ENCODE data around the gene ANAPC4. TPM values are rescaled to one million over a fixed set of nuclear protein-coding genes. Genes with fewer than 3 reads are reported as not detected.

Gene ANAPC4
- total and polyA plus RNA-seq, 2 experiments from 2014 or later, result 19.7 to 22.0 TPM

- H3K4me3 ChIP-seq, result no peak overlapping the region
- H3K27me3 ChIP-seq (replicated peaks; ENCODE audit: insufficient read depth), result no peaks in the 10 kb centered on the region
- TF ChIP-seq EZH2 (IDR thresholded peaks at IDR 0.05; ENCODE audit: insufficient read depth, poor library complexity, severe bottlenecking), result no peak
- no peak for TF ChIP-seq EZH2phosphoT487 (IDR thresholded peaks at IDR 0.05; ENCODE audit: insufficient read depth, low read depth)
- H3F3A ChIP-seq (ENCODE audit: insufficient read depth), result no peaks in the 10 kb centered on the region
- no peak for DNase-seq
- H3K27ac ChIP-seq, result no peak overlapping the region
- peaks cover 13% of the 10 kb centered on the region for H3K4me1 ChIP-seq (ENCODE audit: insufficient read depth)
- no peaks in the 10 kb centered on the region for H3K9me2 ChIP-seq (ENCODE audit: insufficient read depth)
- WGBS, 2 experiments (ENCODE audit: low coverage in 1 of 2, low lambda C conversion rate in 2 of 2, missing lambda C conversion rate in 2 of 2), result 64 to 73% methylated on average over 4 of the region's 4 CpGs
- in situ Hi-C loops (cut with MboI), result loop anchor here (10.0 to 25.0 kb wide), 2 partner anchors 318 to 966 kb away; no protein-coding TSS in a partner anchor
- no peaks in the 10 kb centered on the region for H4K20me1 ChIP-seq (ENCODE audit: insufficient read depth)
- no peaks in the 10 kb centered on the region for H3K9me3 ChIP-seq (ENCODE audit: low read depth)
- H3K4me2 ChIP-seq (ENCODE audit: unreplicated experiment), result no peak overlapping the region
- no peaks in the 10 kb centered on the region for H3K36me3 ChIP-seq (ENCODE audit: low read depth)
- no peak overlapping the region for H3K9ac ChIP-seq
- H3K79me2 ChIP-seq (ENCODE audit: insufficient read depth), result no peaks in the 10 kb centered on the region
- no peak overlapping the region for H2AFZ ChIP-seq
These were observed 69.5 kb downstream of the ANAPC4 start for GRCh38 chr4:25446611-25447010.

GRCh38 chr4:25448379-25449109, 71.5 kb downstream of the ANAPC4 start:
- Histone ChIP-seq H4K20me1 (ENCODE audit: insufficient read depth) (no peaks in the 10 kb centered on the region; the same call in 1 of the 2 replicates), H3K36me3 (ENCODE audit: low read depth) (no peaks in the 10 kb centered on the region), H2AFZ (peak overlapping the region; percentile 56), H3K4me1 (ENCODE audit: insufficient read depth) (peaks cover 13% of the 10 kb centered on the region), H3K79me2 (ENCODE audit: insufficient read depth) (no peaks in the 10 kb centered on the region), H3K27ac (peak overlapping the region; percentile 53), H3K4me2 (ENCODE audit: unreplicated experiment) (peak overlapping the region; percentile 23), H3K9me3 (ENCODE audit: low read depth) (no peaks in the 10 kb centered on the region), H3K27me3 (replicated peaks; ENCODE audit: insufficient read depth) (no peaks in the 10 kb centered on the region), H3F3A (ENCODE audit: insufficient read depth) (no peaks in the 10 kb centered on the region), H3K9me2 (ENCODE audit: insufficient read depth) (no peaks in the 10 kb centered on the region), H3K9ac (peak overlapping the region; percentile 53), H3K4me3 (no peak overlapping the region)
- WGBS, 2 experiments (ENCODE audit: low coverage in 1 of 2, low lambda C conversion rate in 2 of 2, missing lambda C conversion rate in 2 of 2), result 29 to 34% methylated on average over 5 of the region's 5 CpGs
- no peak for TF ChIP-seq EZH2 (IDR thresholded peaks at IDR 0.05; ENCODE audit: insufficient read depth, poor library complexity, severe bottlenecking)
- no peak for TF ChIP-seq EZH2phosphoT487 (IDR thresholded peaks at IDR 0.05; ENCODE audit: insufficient read depth, low read depth)
- in situ Hi-C loops (cut with MboI), result loop anchor here (10.0 to 25.0 kb wide), 2 partner anchors 316 to 964 kb away; no protein-coding TSS in a partner anchor
- peak; percentile 71 for DNase-seq

GRCh38 chr4:25449270-25449669, 72.2 kb downstream of the ANAPC4 start:
- H3F3A ChIP-seq (ENCODE audit: insufficient read depth), result no peaks in the 10 kb centered on the region
- H3K79me2 ChIP-seq (ENCODE audit: insufficient read depth), result no peaks in the 10 kb centered on the region
- TF ChIP-seq EZH2 (IDR thresholded peaks at IDR 0.05; ENCODE audit: insufficient read depth, poor library complexity, severe bottlenecking), result no peak
- TF ChIP-seq EZH2phosphoT487 (IDR thresholded peaks at IDR 0.05; ENCODE audit: insufficient read depth, low read depth), result no peak
- H3K4me2 ChIP-seq (ENCODE audit: unreplicated experiment), result peak overlapping the region; percentile 23
- H3K27ac ChIP-seq, result peak overlapping the region; percentile 53
- in situ Hi-C loops (cut with MboI), result loop anchor here (10.0 to 25.0 kb wide), 2 partner anchors 316 to 963 kb away; no protein-coding TSS in a partner anchor
- peaks cover 13% of the 10 kb centered on the region for H3K4me1 ChIP-seq (ENCODE audit: insufficient read depth)
- H3K4me3 ChIP-seq, result no peak overlapping the region
- no peaks in the 10 kb centered on the region for H3K9me2 ChIP-seq (ENCODE audit: insufficient read depth)
- no peaks in the 10 kb centered on the region for H3K36me3 ChIP-seq (ENCODE audit: low read depth)
- peak; percentile 61 for DNase-seq
- 24 to 28% methylated on average over 5 of the region's 5 CpGs for WGBS, 2 experiments (ENCODE audit: low coverage in 1 of 2, low lambda C conversion rate in 2 of 2, missing lambda C conversion rate in 2 of 2)
- H4K20me1 ChIP-seq (ENCODE audit: insufficient read depth), result no peaks in the 10 kb centered on the region; the same call in 1 of the 2 replicates
- 0 out of 2 replicates have a peak overlapping the region, but pooled peaks have one; percentile 40 for H2AFZ ChIP-seq
- H3K9ac ChIP-seq, result peak overlapping the region; percentile 53
- H3K27me3 ChIP-seq (replicated peaks; ENCODE audit: insufficient read depth), result no peaks in the 10 kb centered on the region
- no peaks in the 10 kb centered on the region for H3K9me3 ChIP-seq (ENCODE audit: low read depth)

GRCh38 chr4:25449688-25450087, 72.6 kb downstream of the ANAPC4 start:
- Histone ChIP-seq H2AFZ (0 out of 2 replicates have a peak overlapping the region, but pooled peaks have one; percentile 40), H3K9ac (no peak overlapping the region)
- in situ Hi-C loops (cut with MboI), result loop anchor here (10.0 to 25.0 kb wide), 2 partner anchors 315 to 963 kb away; no protein-coding TSS in a partner anchor

More at GRCh38 chr4:25449688-25450087, 72.6 kb downstream of the ANAPC4 start:
- peaks cover 13% of the 10 kb centered on the region for H3K4me1 ChIP-seq (ENCODE audit: insufficient read depth)
- 81 to 88% methylated on average over 5 of the region's 5 CpGs for WGBS, 2 experiments (ENCODE audit: low coverage in 1 of 2, low lambda C conversion rate in 2 of 2, missing lambda C conversion rate in 2 of 2)
- no peaks in the 10 kb centered on the region for H3K27me3 ChIP-seq (replicated peaks; ENCODE audit: insufficient read depth)
- no peaks in the 10 kb centered on the region; the same call in 1 of the 2 replicates for H4K20me1 ChIP-seq (ENCODE audit: insufficient read depth)
- H3K4me2 ChIP-seq (ENCODE audit: unreplicated experiment), result no peak overlapping the region
- no peaks in the 10 kb centered on the region for H3K36me3 ChIP-seq (ENCODE audit: low read depth)
- H3K27ac ChIP-seq, result peak overlapping the region; percentile 53; the same call in 1 of the 2 replicates
- TF ChIP-seq EZH2 (IDR thresholded peaks at IDR 0.05; ENCODE audit: insufficient read depth, poor library complexity, severe bottlenecking) (no peak), EZH2phosphoT487 (IDR thresholded peaks at IDR 0.05; ENCODE audit: insufficient read depth, low read depth) (no peak)
- H3K9me3 ChIP-seq (ENCODE audit: low read depth), result no peaks in the 10 kb centered on the region
- no peak overlapping the region for H3K4me3 ChIP-seq
- no peaks in the 10 kb centered on the region for H3K9me2 ChIP-seq (ENCODE audit: insufficient read depth)
- no peak for DNase-seq
- H3F3A ChIP-seq (ENCODE audit: insufficient read depth), result no peaks in the 10 kb centered on the region
- no peaks in the 10 kb centered on the region for H3K79me2 ChIP-seq (ENCODE audit: insufficient read depth)
